IMR-90 (cell line): ENCODE measurements around the gene RALGPS2. TPM values are rescaled to one million over a fixed set of nuclear protein-coding genes. Genes with fewer than 3 reads are reported as not detected.

ENCODE experiments used
- ATAC-seq: fragments of 200-7000 bp; cut with Tn5 transposase; 2 replicates; pipeline ENCODE4 v1.9.1; 2020; ENCODE audit warnings: low read depth, mild to moderate bottlenecking, moderate library complexity
- BruUV-seq: library from RNA; stranded (reverse); fragments of 400-500 nt; replicated peaks from 2 replicates; lab custom pipeline; 2021; lab: Mats Ljungman, UMichigan
- CTCF ChIA-PET: fragments of 300-600 bp; formaldehyde crosslinking; extraction: SDS; loops from one replicate; lab custom pipeline; 2021; ENCODE audit warnings: antibody characterized with exemption; lab: Yijun Ruan, JAX
- POLR2A ChIA-PET: fragments of 300-600 bp; sonication (Branson Sonifier 250); formaldehyde crosslinking; loops from one replicate; lab custom pipeline; 2022; ENCODE audit warnings: antibody characterized with exemption; ENCODE audit not compliant: unreplicated experiment; lab: Charles Lee
- DNase-seq: peaks from one replicate; pipeline ENCODE4 v3.0.0; 2013
- H2AFZ ChIP-seq: replicated peaks from 2 replicates; pipeline ENCODE3; 2013; ENCODE audit warnings: low read length, mild to moderate bottlenecking; ENCODE audit not compliant: poor library complexity
- H2AK5ac ChIP-seq: 2 replicates; pipeline ENCODE4 v1.6.1; 2013; ENCODE audit warnings: low read depth, low read length, inconsistent platforms
- H2AK9ac ChIP-seq: replicated peaks from 2 replicates; pipeline ENCODE3; 2013; ENCODE audit warnings: mild to moderate bottlenecking, low read depth, low read length, moderate library complexity; ENCODE audit not compliant: poor library complexity
- H2BK120ac ChIP-seq: 2 replicates; pipeline ENCODE4 v1.6.1; 2013; ENCODE audit warnings: low read depth, low read length, inconsistent platforms
- H2BK15ac ChIP-seq: 3 replicates; pipeline ENCODE4 v1.6.1; 2013; ENCODE audit warnings: low read depth, low read length, inconsistent platforms
- H2BK20ac ChIP-seq: 2 replicates; pipeline ENCODE4 v1.6.1; 2013; ENCODE audit warnings: low read depth, mild to moderate bottlenecking, inconsistent platforms, low read length, moderate library complexity
- H2BK5ac ChIP-seq: 2 replicates; pipeline ENCODE4 v1.6.1; 2013; ENCODE audit warnings: mild to moderate bottlenecking, low read depth, low read length, inconsistent platforms; ENCODE audit not compliant: poor library complexity, severe bottlenecking
- H3K14ac ChIP-seq: replicated peaks from 2 replicates; pipeline ENCODE4 v1.6.1; 2013; ENCODE audit warnings: low read depth, low read length, inconsistent platforms
- H3K18ac ChIP-seq: 2 replicates; pipeline ENCODE4 v1.6.1; 2013; ENCODE audit warnings: low read depth, low read length, control low read depth
- H3K23ac ChIP-seq: 2 replicates; pipeline ENCODE4 v1.6.1; 2013; ENCODE audit warnings: low read depth, low read length, inconsistent platforms
- H3K27ac ChIP-seq: 2 replicates; pipeline ENCODE4 v1.5.1; 2013; ENCODE audit warnings: mild to moderate bottlenecking, control low read depth, low read length; ENCODE audit not compliant: insufficient read depth
- H3K27me3 ChIP-seq: 2 replicates; pipeline ENCODE4 v1.6.1; 2013; ENCODE audit warnings: low read length; ENCODE audit not compliant: control insufficient read depth, insufficient read depth
- H3K36me3 ChIP-seq: 2 replicates; pipeline ENCODE4 v1.6.1; 2013; ENCODE audit warnings: low read length, mixed read lengths; ENCODE audit not compliant: control insufficient read depth, insufficient read depth
- H3K4ac ChIP-seq: 2 replicates; pipeline ENCODE4 v1.6.1; 2013; ENCODE audit warnings: low read depth, low read length, inconsistent platforms
- H3K4me1 ChIP-seq: 2 replicates; pipeline ENCODE4 v1.6.1; 2013; ENCODE audit warnings: low read length, mixed read lengths; ENCODE audit not compliant: control insufficient read depth, insufficient read depth
- H3K4me2 ChIP-seq: 2 replicates; pipeline ENCODE4 v1.6.1; 2013; ENCODE audit warnings: low read depth, mild to moderate bottlenecking, control low read depth, low read length, moderate library complexity
- H3K4me3 ChIP-seq: 2 replicates; pipeline ENCODE4 v1.5.1; 2013; ENCODE audit warnings: low read depth, mild to moderate bottlenecking, control low read depth, low read length, moderate library complexity; ENCODE audit not compliant: insufficient read depth
- H3K56ac ChIP-seq: 2 replicates; pipeline ENCODE4 v1.6.1; 2013; ENCODE audit warnings: low read length, inconsistent platforms; ENCODE audit not compliant: insufficient read depth; ENCODE audit errors: extremely low read depth
- H3K79me1 ChIP-seq, 2 experiments: 2 replicates each; pipeline ENCODE4 v1.6.1; 2013; ENCODE audit warnings: low read length in 2 of 2, inconsistent platforms in 1 of 2, low read depth in 1 of 2
- H3K9ac ChIP-seq: 2 replicates; pipeline ENCODE4 v1.6.1; 2013; ENCODE audit warnings: low read depth, low read length, control low read depth
- H3K9me1 ChIP-seq: 2 replicates; pipeline ENCODE4 v1.6.1; 2013; ENCODE audit warnings: low read length, inconsistent platforms; ENCODE audit not compliant: insufficient read depth
- H3K9me3 ChIP-seq: 2 replicates; pipeline ENCODE4 v1.6.1; 2013; ENCODE audit warnings: low read length; ENCODE audit not compliant: control insufficient read depth, insufficient read depth
- H4K20me1 ChIP-seq: 2 replicates; pipeline ENCODE4 v1.6.1; 2013; ENCODE audit warnings: low read length, inconsistent platforms; ENCODE audit not compliant: insufficient read depth
- H4K5ac ChIP-seq: 2 replicates; pipeline ENCODE4 v1.6.1; 2013; ENCODE audit warnings: mild to moderate bottlenecking, low read depth, low read length, control low read depth
- H4K8ac ChIP-seq, 2 experiments: 2 replicates each; pipeline ENCODE4 v1.6.1; 2013; ENCODE audit warnings: low read depth in 2 of 2, low read length in 2 of 2, control low read depth in 1 of 2, inconsistent platforms in 1 of 2
- H4K91ac ChIP-seq: 2 replicates; pipeline ENCODE4 v1.6.1; 2013; ENCODE audit warnings: low read depth, low read length, inconsistent platforms; ENCODE audit not compliant: insufficient read depth
- BHLHE40 ChIP-seq: fragments of 150-350 bp; IDR thresholded peaks from 2 replicates; pipeline ENCODE4 v1.6.1; 2016; ENCODE audit warnings: mild to moderate bottlenecking, low read depth, low read length
- CHD1 ChIP-seq: IDR thresholded peaks from 2 replicates; pipeline ENCODE4 v1.6.1; 2012; ENCODE audit warnings: low read depth, low read length, improper control_type of control experiment
- FOS ChIP-seq: fragments of 150-350 bp; IDR thresholded peaks from 2 replicates; pipeline ENCODE4 v1.6.1; 2016; ENCODE audit warnings: low read depth, low read length
- NFE2L2 ChIP-seq: fragments of 150-350 bp; IDR thresholded peaks from 2 replicates; pipeline ENCODE4 v1.6.1; 2016; ENCODE audit warnings: low read depth, mild to moderate bottlenecking, low read length
- POLR2A ChIP-seq: IDR thresholded peaks from 2 replicates; pipeline ENCODE4 v1.6.1; 2012; ENCODE audit warnings: mild to moderate bottlenecking, low read depth, low read length
- RCOR1 ChIP-seq: IDR thresholded peaks from 2 replicates; pipeline ENCODE4 v1.6.1; 2012; ENCODE audit warnings: mild to moderate bottlenecking, low read length, improper control_type of control experiment; ENCODE audit not compliant: insufficient replicate concordance
- WGBS, 2 experiments: methylation state at CpG; one replicate each; pipeline versions ENCODE4 v1.1.5 to v1.1.7; 2013; ENCODE audit warnings: missing lambda C conversion rate in 2 of 2; ENCODE audit not compliant: insufficient read length in 1 of 2; ENCODE audit errors: extremely low coverage in 2 of 2; 5-methylcytosine and 5-hydroxymethylcytosine counted together
- dilution Hi-C: fragments of 300-500 bp; cut with HindIII; formaldehyde crosslinking; loops from one replicate; pipeline ENCODE4 v1.14.3; 2018; ENCODE audit warnings: low sequenced_read_pairs; ENCODE audit not compliant: unreplicated experiment
- in situ Hi-C: fragments of 300-500 bp; cut with MboI; formaldehyde crosslinking; loops from 3 replicates; pipeline ENCODE4 v1.14.3; 2019; ENCODE audit warnings: low sequenced_read_pairs, inconsistent platforms, mixed read lengths
- intact Hi-C: fragments of 100-400 bp; cut with micrococcal nuclease; formaldehyde crosslinking; loops from 2 replicates; pipeline ENCODE4 v1.10.0; 2022
- polyA plus RNA-seq, 3 experiments: library from polyadenylated mRNA; depleted of rRNA; stranded (reverse); fragments of >200 nt; gene quantifications; 2 replicates each; pipeline ENCODE4 v1.2.3, GENCODE V29; 2012; ENCODE audit warnings: low replicate concordance in 1 of 3
- total RNA-seq: library from RNA; depleted of rRNA; stranded (reverse); fragments of >200 nt; gene quantifications from 2 replicates; pipeline ENCODE4 v1.2.3, GENCODE V29; 2012
- TF ChIP-seq, protein P1 (sequence below): conservative IDR thresholded peaks from 2 replicates; pipeline ENCODE4 v1.5.1; 2012; ENCODE audit warnings: mild to moderate bottlenecking, low read depth, low read length, improper control_type of control experiment
- TF ChIP-seq, protein P2 (sequence below): fragments of 150-350 bp; IDR thresholded peaks from 2 replicates; pipeline ENCODE4 v1.6.1; 2016; ENCODE audit warnings: low read depth, mild to moderate bottlenecking, low read length, moderate library complexity, borderline replicate concordance

The RALGPS2 gene
- total and polyA plus RNA-seq, 2 of the 4 experiments (the other 2 are of a cell fraction): 13.8 to 148 TPM

DNA sequence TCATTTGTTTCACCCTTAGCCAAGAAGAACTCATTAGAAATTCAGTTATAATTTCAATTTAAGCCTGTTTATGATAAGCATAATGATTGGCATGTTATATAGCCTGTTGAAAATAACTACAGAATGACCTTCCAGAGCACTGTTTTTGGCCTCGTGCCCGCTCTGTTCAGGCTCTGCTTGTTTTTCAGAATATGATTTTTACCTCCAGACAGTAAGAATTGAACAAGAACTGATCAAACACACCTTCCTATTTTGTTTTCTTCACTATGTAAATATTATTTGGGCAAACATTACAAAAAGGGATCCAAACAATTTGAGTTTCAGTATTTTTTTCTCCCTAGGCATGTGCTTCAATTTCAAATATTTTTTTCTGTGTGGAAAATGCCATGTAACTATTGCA lies 193.9 kb downstream of the RALGPS2 start:
- no TSS peak for BruUV-seq
- H2AK5ac ChIP-seq: no peak overlapping the region
- dilution Hi-C loops (no loop called here), in situ Hi-C loops (no loop called here), intact Hi-C loops (loop anchor here (1.0 kb wide), 1 partner anchor 8 kb away; no protein-coding TSS in a partner anchor)
- no peaks in the 10 kb centered on the region for H3K27me3 ChIP-seq
- H3K4me3 ChIP-seq: no peak overlapping the region
- no peak overlapping the region for H2AFZ ChIP-seq
- no peak overlapping the region for H2BK20ac ChIP-seq
- DNase-seq (no peak), ATAC-seq (no peak)
- peaks cover 19% of the 10 kb centered on the region for H3K36me3 ChIP-seq
- no peak overlapping the region for H2AK9ac ChIP-seq
- H3K9me3 ChIP-seq: no peaks in the 10 kb centered on the region
- ChIA-PET POLR2A (no interaction called here), CTCF (interaction anchor here (1.1 kb wide), 1 partner anchor 993 kb away, joined by 3 read pairs; no protein-coding TSS in a partner anchor)
- no peaks in the 10 kb centered on the region; the same call in 1 of the 2 replicates for H3K4me1 ChIP-seq
- H3K4me2 ChIP-seq: peak overlapping the region; percentile 17; the same call in 1 of the 2 replicates
- no CpG with 5 or more reads among the region's 2 CpGs for WGBS, 2 experiments
- no peak overlapping the region for H3K18ac ChIP-seq
- no peak overlapping the region for H3K14ac ChIP-seq
- H4K5ac ChIP-seq: no peak overlapping the region
- H3K9ac ChIP-seq: no peak overlapping the region
- no peak overlapping the region for H4K8ac ChIP-seq
- peaks cover 0 to 4% of the 10 kb centered on the region in 2 experiments; a peak in 1 of 4 replicates for H3K79me1 ChIP-seq
- no peak overlapping the region for H3K23ac ChIP-seq
- no peak overlapping the region for H2BK120ac ChIP-seq
- H3K56ac ChIP-seq: no peak overlapping the region
- H3K4ac ChIP-seq: no peak overlapping the region
- H3K27ac ChIP-seq: 0 out of 2 replicates have a peak overlapping the region, but pooled peaks have one; percentile 21
- peaks cover 4% of the 10 kb centered on the region for H3K9me1 ChIP-seq
- no peak overlapping the region for H4K91ac ChIP-seq
- TF ChIP-seq NFE2L2 (no peak), FOS (no peak), BHLHE40 (no peak), POLR2A (no peak), RCOR1 (no peak), CHD1 (no peak)
- TF ChIP-seq, protein P1, sequence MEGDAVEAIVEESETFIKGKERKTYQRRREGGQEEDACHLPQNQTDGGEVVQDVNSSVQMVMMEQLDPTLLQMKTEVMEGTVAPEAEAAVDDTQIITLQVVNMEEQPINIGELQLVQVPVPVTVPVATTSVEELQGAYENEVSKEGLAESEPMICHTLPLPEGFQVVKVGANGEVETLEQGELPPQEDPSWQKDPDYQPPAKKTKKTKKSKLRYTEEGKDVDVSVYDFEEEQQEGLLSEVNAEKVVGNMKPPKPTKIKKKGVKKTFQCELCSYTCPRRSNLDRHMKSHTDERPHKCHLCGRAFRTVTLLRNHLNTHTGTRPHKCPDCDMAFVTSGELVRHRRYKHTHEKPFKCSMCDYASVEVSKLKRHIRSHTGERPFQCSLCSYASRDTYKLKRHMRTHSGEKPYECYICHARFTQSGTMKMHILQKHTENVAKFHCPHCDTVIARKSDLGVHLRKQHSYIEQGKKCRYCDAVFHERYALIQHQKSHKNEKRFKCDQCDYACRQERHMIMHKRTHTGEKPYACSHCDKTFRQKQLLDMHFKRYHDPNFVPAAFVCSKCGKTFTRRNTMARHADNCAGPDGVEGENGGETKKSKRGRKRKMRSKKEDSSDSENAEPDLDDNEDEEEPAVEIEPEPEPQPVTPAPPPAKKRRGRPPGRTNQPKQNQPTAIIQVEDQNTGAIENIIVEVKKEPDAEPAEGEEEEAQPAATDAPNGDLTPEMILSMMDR: no peak
- TF ChIP-seq, protein P2, sequence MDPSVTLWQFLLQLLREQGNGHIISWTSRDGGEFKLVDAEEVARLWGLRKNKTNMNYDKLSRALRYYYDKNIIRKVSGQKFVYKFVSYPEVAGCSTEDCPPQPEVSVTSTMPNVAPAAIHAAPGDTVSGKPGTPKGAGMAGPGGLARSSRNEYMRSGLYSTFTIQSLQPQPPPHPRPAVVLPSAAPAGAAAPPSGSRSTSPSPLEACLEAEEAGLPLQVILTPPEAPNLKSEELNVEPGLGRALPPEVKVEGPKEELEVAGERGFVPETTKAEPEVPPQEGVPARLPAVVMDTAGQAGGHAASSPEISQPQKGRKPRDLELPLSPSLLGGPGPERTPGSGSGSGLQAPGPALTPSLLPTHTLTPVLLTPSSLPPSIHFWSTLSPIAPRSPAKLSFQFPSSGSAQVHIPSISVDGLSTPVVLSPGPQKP: no peak
- H2BK5ac ChIP-seq: no peak overlapping the region
- no peak overlapping the region for H2BK15ac ChIP-seq
- H4K20me1 ChIP-seq: no peaks in the 10 kb centered on the region
